Stomach smooth muscle (tissue), 2 donors: ENCODE measurements around the gene FMO2.
A peak's percentile ranks its signal among the peaks of the same experiment; 100 is the strongest.

Source experiments
- H3K27ac ChIP-seq: one replicate; pipeline ENCODE4 v1.7.0; 2013; ENCODE audit warnings: mild to moderate bottlenecking, low read length, inconsistent platforms
- H3K27me3 ChIP-seq, 2 donors: one replicate each; pipeline ENCODE4 v1.7.0; 2013; ENCODE audit warnings: low read length in 2 of 2; ENCODE audit not compliant: insufficient read depth in 2 of 2, control insufficient read depth in 1 of 2
- H3K36me3 ChIP-seq, 2 donors: one replicate each; pipeline ENCODE4 v1.7.0; 2013; ENCODE audit warnings: low read length in 2 of 2; ENCODE audit not compliant: control insufficient read depth in 2 of 2, insufficient read depth in 2 of 2
- H3K4me1 ChIP-seq: one replicate; pipeline ENCODE4 v1.7.0; 2013; ENCODE audit warnings: low read length; ENCODE audit not compliant: control insufficient read depth, insufficient read depth
- H3K4me3 ChIP-seq, 2 donors: one replicate each; pipeline ENCODE4 v1.7.0; 2013; ENCODE audit warnings: low read length in 2 of 2
- H3K9ac ChIP-seq, 2 donors: one replicate each; pipeline ENCODE4 v1.7.0; 2013; ENCODE audit warnings: low read length in 2 of 2, mild to moderate bottlenecking in 1 of 2
- H3K9me3 ChIP-seq, 2 donors: one replicate each; pipeline ENCODE4 v1.7.0; 2013; ENCODE audit warnings: low read length in 2 of 2; ENCODE audit not compliant: control insufficient read depth in 2 of 2
- donor health status: healthy.
- donor health status: Pancreatic carcinoma.

The FMO2 gene, protein sequence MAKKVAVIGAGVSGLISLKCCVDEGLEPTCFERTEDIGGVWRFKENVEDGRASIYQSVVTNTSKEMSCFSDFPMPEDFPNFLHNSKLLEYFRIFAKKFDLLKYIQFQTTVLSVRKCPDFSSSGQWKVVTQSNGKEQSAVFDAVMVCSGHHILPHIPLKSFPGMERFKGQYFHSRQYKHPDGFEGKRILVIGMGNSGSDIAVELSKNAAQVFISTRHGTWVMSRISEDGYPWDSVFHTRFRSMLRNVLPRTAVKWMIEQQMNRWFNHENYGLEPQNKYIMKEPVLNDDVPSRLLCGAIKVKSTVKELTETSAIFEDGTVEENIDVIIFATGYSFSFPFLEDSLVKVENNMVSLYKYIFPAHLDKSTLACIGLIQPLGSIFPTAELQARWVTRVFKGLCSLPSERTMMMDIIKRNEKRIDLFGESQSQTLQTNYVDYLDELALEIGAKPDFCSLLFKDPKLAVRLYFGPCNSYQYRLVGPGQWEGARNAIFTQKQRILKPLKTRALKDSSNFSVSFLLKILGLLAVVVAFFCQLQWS

DNA sequence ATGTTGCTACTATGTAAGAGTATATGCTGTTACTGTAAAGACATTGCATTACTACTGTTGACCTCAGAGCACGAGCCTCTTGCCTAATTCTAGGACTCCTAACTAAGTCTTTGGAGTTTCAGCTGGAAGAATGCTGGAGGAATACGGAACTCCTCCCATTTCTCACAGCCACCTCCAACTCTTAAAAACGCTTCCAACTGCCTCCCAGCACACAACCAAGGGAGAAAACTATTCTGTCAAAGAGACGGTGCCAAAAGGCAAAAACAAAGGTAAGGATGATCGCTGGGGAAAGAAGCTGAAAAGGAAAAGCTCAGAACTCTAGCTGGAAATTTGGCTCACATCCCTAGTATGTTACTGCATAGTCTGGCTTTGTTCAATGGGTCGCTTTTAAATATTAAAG is at the start of gene FMO2:
TSS of gene FMO2 (plus strand) at position 210 of the 400 bp plus-strand sequence. CDS start 414 bp downstream, outside the sequence.
- H3K27ac ChIP-seq = peak within 1 kb of the TSS; percentile 13
- H3K36me3 ChIP-seq = no peaks in the 10 kb centered on the region
- no peaks in the 10 kb centered on the region for H3K27me3 ChIP-seq
- H3K9me3 ChIP-seq = no peaks in the 10 kb centered on the region
- H3K4me1 ChIP-seq = no peaks in the 10 kb centered on the region
- H3K9ac ChIP-seq = peak within 1 kb of the TSS in 1 of 2 donors; percentile 0
- H3K4me3 ChIP-seq = peak within 1 kb of the TSS; percentile 52 to 60

DNA sequence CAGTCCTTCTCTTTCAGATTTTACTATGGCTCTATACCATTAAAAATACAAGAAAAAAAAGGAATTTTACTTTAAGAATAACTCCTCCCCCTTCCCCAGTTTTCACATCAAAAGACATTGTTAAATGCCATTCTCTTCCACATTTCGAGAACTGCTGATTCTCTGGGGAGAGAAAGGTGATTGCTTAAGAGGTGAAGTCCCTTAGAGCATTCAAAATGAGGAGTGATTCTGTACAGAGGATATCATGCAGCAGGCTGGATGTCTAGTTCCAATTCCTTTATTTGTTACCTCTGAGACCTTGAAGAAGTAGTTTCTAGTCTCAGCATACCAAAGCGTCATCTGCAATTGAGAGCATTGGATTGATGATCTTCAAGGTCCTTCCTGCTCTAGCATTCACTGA is 47.5 kb upstream of the FMO2 start:
- H3K4me1 ChIP-seq = peaks cover 18% of the 10 kb centered on the region

DNA sequence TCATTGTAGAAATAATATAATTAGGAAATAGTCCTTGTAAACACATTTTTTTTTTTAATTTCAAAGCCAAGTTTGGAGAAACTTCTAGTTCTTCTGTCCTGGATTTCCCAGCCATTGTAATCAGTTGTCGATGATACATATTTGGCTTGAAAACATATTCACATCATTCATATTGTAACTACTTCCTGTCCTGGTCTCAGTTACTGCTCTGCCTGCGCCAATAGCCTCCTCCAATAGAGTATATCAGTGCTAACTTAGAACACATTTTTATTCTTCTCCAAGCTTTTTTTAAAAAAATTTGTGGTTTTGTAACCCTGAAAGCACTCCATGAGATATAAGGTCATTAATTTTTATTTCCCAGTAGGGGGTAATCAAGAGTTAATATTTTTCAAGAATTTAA is 46.1 kb upstream of the FMO2 start:
- Histone ChIP-seq H3K9me3 (no peaks in the 10 kb centered on the region), H3K27ac (no peak overlapping the region), H3K4me1 (peaks cover 24% of the 10 kb centered on the region), H3K9ac (no peak overlapping the region), H3K4me3 (no peak overlapping the region), H3K27me3 (no peaks in the 10 kb centered on the region), H3K36me3 (no peaks in the 10 kb centered on the region)

More for the DNA sequence above, 47.5 kb upstream of the FMO2 start:
- Histone ChIP-seq H3K27me3 (no peaks in the 10 kb centered on the region), H3K27ac (no peak overlapping the region), H3K9ac (no peak overlapping the region), H3K36me3 (no peaks in the 10 kb centered on the region), H3K4me3 (no peak overlapping the region), H3K9me3 (no peaks in the 10 kb centered on the region)

DNA sequence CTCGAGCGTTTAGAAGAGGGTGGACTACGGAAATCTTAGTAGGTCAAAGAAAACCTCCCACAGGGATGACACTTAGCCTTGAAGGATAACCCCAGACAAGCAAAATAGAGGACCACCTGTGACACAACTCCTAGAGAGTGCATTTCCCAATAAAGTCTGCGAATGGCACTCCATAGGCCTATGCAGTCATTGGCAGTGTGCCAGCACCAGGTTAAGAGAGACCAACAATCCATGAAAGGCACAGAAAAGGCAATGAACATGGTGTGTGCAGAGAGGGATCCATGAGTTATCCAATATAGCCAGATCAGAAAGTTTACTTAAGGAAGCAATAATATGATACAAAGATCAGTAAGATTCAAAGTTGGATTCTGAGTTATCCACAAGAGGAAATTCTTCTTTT is 45.2 kb upstream of the FMO2 start:
- Histone ChIP-seq H3K9me3 (no peaks in the 10 kb centered on the region), H3K4me3 (no peak overlapping the region), H3K27me3 (no peaks in the 10 kb centered on the region), H3K4me1 (peaks cover 24% of the 10 kb centered on the region), H3K36me3 (no peaks in the 10 kb centered on the region), H3K27ac (peak overlapping the region; percentile 12), H3K9ac (no peak overlapping the region)

DNA sequence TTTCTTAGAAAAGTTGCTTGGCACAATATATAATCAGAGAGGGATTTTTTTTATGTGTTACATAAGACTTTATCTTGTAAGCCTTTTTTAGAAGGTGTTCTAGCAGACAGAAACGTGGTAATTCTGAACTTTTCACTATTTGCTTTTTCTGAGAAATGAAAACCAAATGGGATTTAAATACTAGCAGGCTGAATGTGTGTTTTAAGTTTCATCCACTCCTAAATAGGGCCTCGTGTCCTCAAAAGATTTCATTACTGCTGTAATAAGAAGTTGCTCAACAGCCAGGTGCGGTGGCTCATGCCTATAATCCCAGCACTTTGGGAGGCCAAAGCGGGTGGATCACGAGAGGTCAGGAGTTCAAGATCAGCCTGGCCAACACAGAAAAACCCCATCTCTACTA is 44.7 kb upstream of the FMO2 start:
- H3K4me1 ChIP-seq = peaks cover 24% of the 10 kb centered on the region
- H3K9me3 ChIP-seq = no peaks in the 10 kb centered on the region
- peak overlapping the region; percentile 12 for H3K27ac ChIP-seq
- H3K9ac ChIP-seq = no peak overlapping the region
- H3K27me3 ChIP-seq = no peaks in the 10 kb centered on the region
- no peak overlapping the region for H3K4me3 ChIP-seq
- H3K36me3 ChIP-seq = no peaks in the 10 kb centered on the region

DNA sequence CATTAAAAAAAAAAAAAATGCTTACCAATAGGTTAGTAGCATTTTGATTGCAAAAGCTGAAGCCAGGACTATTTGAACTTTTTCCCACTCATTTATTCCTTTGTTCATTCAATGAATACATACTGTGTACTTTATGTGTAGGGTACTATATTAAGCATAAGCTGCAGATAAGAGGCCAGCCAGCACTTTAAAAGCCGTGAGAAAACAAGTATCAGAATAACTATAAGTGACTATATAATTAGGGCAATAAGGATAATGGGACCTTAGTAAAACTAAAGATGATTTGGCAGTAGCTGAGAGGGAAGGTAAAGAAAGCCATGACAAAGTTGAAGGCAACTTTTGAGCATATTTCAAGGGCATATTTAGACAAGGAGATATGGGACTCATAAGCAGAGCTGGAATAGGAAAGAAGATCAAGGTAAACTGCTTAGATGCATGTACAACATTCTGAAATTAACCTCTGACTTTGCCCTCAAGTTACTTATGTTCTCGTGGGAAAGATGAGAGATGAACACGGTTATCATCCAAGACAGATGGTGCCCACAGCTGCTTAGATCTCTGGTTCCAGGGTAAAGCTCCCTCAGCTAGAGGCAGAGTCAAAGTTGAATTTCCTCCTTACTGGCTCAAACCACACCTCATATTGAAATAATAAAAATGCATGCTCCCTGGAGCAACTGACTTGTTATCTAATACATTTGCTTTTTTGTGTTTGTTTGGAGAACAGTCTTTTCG is 44.0 kb upstream of the FMO2 start:
- no peaks in the 10 kb centered on the region for H3K36me3 ChIP-seq
- H3K4me1 ChIP-seq = peaks cover 24% of the 10 kb centered on the region
- H3K4me3 ChIP-seq = peak overlapping the region in 1 of 2 donors; percentile 31
- H3K9ac ChIP-seq = no peak overlapping the region
- H3K27ac ChIP-seq = peak overlapping the region; percentile 74
- no peaks in the 10 kb centered on the region for H3K9me3 ChIP-seq
- H3K27me3 ChIP-seq = no peaks in the 10 kb centered on the region

DNA sequence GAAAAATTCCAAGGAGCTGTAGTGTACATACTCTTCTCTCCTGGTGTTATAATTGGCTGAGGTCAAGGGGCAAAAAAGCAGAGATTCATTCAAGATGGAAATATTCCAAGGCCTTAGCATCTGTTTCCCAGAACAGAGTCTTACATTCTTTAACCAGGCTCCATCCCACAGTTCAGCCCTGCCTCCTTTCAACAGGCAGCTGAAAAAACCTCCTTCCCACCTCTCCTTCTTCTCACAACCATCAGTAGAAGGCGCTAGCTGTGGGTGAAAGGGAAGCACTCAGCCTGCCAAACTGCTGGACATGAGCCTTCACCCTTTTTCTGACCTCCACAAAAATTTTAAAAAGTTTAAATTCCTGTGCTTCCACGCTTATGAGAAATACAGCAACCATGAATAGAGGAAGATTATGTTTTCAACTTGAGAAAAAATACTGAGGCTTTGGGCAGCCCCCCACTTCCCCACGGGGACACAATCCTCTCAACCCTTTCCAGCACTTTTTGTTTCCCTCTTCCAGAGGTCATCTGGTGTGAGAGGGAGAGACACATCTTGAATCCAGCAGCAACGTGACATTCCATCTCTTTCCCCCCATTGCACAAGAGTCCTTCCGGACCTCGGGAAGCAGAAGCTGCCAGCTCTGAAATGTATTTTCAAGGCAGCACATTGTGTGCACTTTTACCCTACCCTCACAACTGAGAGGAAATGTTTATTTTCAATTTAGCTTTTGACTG is 43.2 kb upstream of the FMO2 start:
- Histone ChIP-seq H3K36me3 (no peaks in the 10 kb centered on the region), H3K9ac (no peak overlapping the region), H3K27ac (peak overlapping the region; percentile 74), H3K27me3 (no peaks in the 10 kb centered on the region), H3K9me3 (no peaks in the 10 kb centered on the region), H3K4me3 (peak overlapping the region in 1 of 2 donors; percentile 31), H3K4me1 (peaks cover 24% of the 10 kb centered on the region)

DNA sequence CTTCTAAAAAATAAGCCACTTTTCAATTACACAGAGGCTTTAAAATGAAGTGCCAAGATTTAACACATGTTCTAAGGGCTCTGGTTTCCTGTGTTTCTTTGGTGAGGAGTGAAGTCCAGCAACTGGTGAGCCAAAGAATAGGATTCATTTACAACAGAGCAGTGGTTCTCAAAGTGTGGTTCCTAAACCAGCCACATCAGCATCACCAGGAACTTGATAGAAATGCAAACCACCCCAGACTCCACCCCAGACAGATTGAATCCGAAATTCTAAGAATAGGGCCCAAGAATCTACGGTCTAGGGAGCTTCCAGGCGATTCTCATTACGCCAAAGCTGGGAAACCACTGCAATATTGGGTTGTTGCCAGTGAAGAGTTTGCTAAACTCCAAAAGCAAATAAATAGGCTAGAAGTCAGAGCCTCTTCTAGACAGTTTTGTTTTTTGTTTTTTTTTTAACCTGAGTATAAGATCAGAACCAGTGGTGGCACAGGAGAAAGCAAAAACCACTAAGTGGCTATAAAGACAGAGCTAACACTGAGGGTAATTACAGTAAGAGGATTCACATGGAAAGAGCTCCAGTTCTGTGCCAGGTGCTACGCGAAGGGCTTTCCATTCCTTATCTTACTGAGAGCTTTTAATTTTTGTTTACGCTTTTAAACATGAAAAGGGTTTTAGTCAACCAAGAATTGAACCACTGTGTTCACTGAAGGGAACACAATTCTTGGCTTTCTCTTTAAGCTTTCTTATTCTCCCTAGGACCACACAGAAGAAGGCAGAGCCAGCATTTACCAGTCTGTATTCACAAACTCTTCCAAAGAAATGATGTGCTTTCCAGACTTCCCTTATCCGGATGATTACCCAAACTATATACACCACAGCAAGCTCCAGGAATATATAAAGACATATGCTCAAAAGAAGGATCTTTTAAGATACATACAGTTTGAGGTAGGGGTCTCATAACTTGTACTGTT is 42.4 kb upstream of the FMO2 start:
- Histone ChIP-seq H3K9ac (peak overlapping the region in 1 of 2 donors; percentile 1), H3K27ac (peak overlapping the region; percentile 74), H3K27me3 (no peaks in the 10 kb centered on the region), H3K4me1 (peaks cover 24% of the 10 kb centered on the region), H3K36me3 (no peaks in the 10 kb centered on the region), H3K4me3 (peak overlapping the region in 1 of 2 donors; percentile 41), H3K9me3 (no peaks in the 10 kb centered on the region)

DNA sequence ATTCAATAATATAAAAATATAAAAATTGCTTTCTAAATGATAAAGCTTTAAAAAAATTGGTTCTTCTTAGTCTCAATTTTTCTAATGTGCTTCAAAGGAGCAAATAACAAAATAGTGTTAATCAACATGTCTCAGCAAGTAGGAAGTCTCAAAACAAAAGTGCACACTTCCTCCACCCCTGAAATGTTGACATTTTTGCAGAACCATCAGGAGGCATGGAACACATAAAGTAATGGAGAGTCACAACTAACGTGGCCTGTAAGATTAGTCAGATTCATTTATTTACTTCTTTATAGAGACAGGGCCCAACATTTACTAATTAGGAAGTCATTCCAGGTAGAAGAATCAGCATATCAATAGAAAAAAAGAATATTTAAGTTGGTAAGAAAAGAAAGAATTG is 34.9 kb upstream of the FMO2 start:
- H3K4me3 ChIP-seq = no peak overlapping the region

More for the DNA sequence above, 34.9 kb upstream of the FMO2 start:
- H3K27ac ChIP-seq = no peak overlapping the region
- H3K27me3 ChIP-seq = no peaks in the 10 kb centered on the region
- H3K4me1 ChIP-seq = no peaks in the 10 kb centered on the region
- H3K36me3 ChIP-seq = no peaks in the 10 kb centered on the region
- H3K9ac ChIP-seq = no peak overlapping the region
- H3K9me3 ChIP-seq = no peaks in the 10 kb centered on the region
